PC-9 (cell line): Measurements from ENCODE around the gene PI4KA. TPM values are rescaled to one million over a fixed set of nuclear protein-coding genes. Genes with fewer than 3 reads are reported as not detected.

Experiments used
- BruUV-seq: library from RNA; stranded (reverse); fragments of 400-500 nt; replicated peaks from 2 replicates; lab custom pipeline; 2021; lab: Mats Ljungman, UMichigan
- CTCF ChIA-PET: fragments of 300-600 bp; sonication (Branson Sonifier 250); formaldehyde crosslinking; loops from one replicate; lab custom pipeline; 2022; ENCODE audit warnings: antibody characterized with exemption; lab: Charles Lee
- POLR2A ChIA-PET: fragments of 300-600 bp; sonication (Branson Sonifier 250); formaldehyde crosslinking; loops from one replicate; lab custom pipeline; 2022; ENCODE audit warnings: antibody characterized with exemption; ENCODE audit not compliant: unreplicated experiment; lab: Charles Lee
- DNase-seq, 2 experiments: peaks; one replicate each; pipeline versions ENCODE4 v3.0.0 to v3.0.0-alpha.2; 2015 to 2022; ENCODE audit warnings: mixed read lengths in 1 of 2
- H2AFZ ChIP-seq: fragments of 200-600 bp; sonication (generic); 2 replicates; pipeline ENCODE4 v1.8.1; 2017; ENCODE audit warnings: antibody characterized with exemption
- H3F3A ChIP-seq: fragments of 200-600 bp; sonication (generic); 2 replicates; pipeline ENCODE4 v1.8.1; 2017; ENCODE audit warnings: antibody characterized with exemption, mild to moderate bottlenecking, low read depth; ENCODE audit not compliant: insufficient read depth
- H3K27ac ChIP-seq: fragments of 200-600 bp; sonication (generic); 2 replicates; pipeline ENCODE4 v1.6.1; 2016; ENCODE audit warnings: mixed run types
- H3K27me3 ChIP-seq: fragments of 200-600 bp; sonication (generic); 2 replicates; pipeline ENCODE4 v1.6.1; 2016; ENCODE audit warnings: low read depth, mixed run types; ENCODE audit not compliant: insufficient read depth
- H3K36me3 ChIP-seq: fragments of 200-600 bp; sonication (generic); 2 replicates; pipeline ENCODE4 v1.6.1; 2016; ENCODE audit warnings: low read depth, mixed run types
- H3K4me1 ChIP-seq: fragments of 200-600 bp; sonication (generic); replicated peaks from 2 replicates; pipeline ENCODE4 v1.6.1; 2016; ENCODE audit warnings: mixed run types; ENCODE audit not compliant: insufficient read depth
- H3K4me2 ChIP-seq: fragments of 200-600 bp; sonication (generic); 2 replicates; pipeline ENCODE4 v1.6.1; 2017; ENCODE audit warnings: mixed run types
- H3K4me3 ChIP-seq: fragments of 200-600 bp; sonication (generic); 2 replicates; pipeline ENCODE4 v1.6.1; 2016; ENCODE audit warnings: mixed run types
- H3K79me2 ChIP-seq: fragments of 200-600 bp; sonication (generic); 2 replicates; pipeline ENCODE4 v1.6.1; 2017; ENCODE audit warnings: low read depth, mixed run types
- H3K9me2 ChIP-seq: fragments of 200-600 bp; sonication (generic); 2 replicates; pipeline ENCODE4 v1.8.1; 2017; ENCODE audit warnings: mild to moderate bottlenecking; ENCODE audit not compliant: insufficient read depth
- H3K9me3 ChIP-seq: fragments of 200-600 bp; sonication (generic); 2 replicates; pipeline ENCODE4 v1.8.1; 2016; ENCODE audit warnings: low read depth; ENCODE audit not compliant: insufficient read depth
- H4K20me1 ChIP-seq: fragments of 200-600 bp; sonication (generic); 2 replicates; pipeline ENCODE4 v1.8.1; 2017; ENCODE audit not compliant: insufficient read depth
- CTCF ChIP-seq: fragments of 200-600 bp; sonication (generic); conservative IDR thresholded peaks from 2 replicates; pipeline ENCODE4 v1.6.1; 2017; ENCODE audit warnings: mixed run types, antibody characterized with exemption, mild to moderate bottlenecking, moderate library complexity
- EZH2 ChIP-seq: fragments of 200-600 bp; sonication (generic); IDR thresholded peaks from 2 replicates; pipeline ENCODE4 v1.8.0; 2017; ENCODE audit warnings: antibody characterized with exemption, low read depth
- intact Hi-C: fragments of 100-400 bp; cut with micrococcal nuclease; formaldehyde crosslinking; loops from one replicate; pipeline ENCODE4 v1.10.0; 2022; ENCODE audit not compliant: unreplicated experiment
- total RNA-seq: library from RNA; stranded (reverse); gene quantifications from 2 replicates; pipeline ENCODE4 v1.2.3, GENCODE V29; 2021

The PI4KA gene
- total RNA-seq, 1 experiment from 2014 or later, result 27.9 TPM

DNA sequence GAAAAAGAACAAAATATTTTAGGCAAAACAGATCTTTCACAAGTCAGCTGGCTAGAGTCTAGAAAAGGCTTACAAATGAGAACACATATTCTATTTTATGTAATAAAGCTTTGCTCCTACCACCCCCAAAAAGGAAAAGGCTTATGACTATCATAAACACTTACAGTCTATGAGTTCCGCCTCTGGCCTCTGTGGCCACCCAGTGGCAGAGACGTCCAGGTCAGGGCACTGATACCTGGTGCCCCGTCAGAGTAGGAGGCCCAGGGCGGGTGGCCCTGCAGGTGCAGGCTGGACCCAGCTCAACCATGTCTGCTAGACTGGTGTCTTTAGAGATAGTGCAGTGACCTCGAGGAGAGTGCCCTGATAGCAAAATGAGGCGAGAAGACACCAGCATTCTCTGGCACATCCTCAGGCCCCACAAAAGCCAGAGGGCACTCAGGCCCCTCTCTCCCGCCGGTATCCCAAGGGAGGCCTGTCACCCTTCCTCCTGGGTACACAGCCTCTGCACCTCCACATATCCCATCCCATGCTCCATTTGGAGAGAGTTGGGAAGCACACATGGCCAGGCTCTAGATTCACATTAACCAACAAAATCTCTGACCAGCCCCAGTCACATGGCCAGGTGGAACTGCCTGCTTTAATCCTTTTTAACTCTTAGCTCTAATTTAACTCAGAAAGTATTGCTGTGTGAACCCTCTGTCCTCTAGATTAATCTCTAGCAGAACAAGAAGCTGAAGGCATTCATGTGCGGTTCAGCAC, 112.0 kb downstream of the PI4KA start:
- intact Hi-C loops, result no loop called here
- CTCF ChIA-PET, result no interaction called here
- H3F3A ChIP-seq, result no peaks in the 10 kb centered on the region
- H4K20me1 ChIP-seq, result no peaks in the 10 kb centered on the region
- no peak overlapping the region for H3K4me2 ChIP-seq
- H3K9me2 ChIP-seq, result no peaks in the 10 kb centered on the region
- no peaks in the 10 kb centered on the region for H3K4me1 ChIP-seq
- POLR2A ChIA-PET, result no interaction called here
- H3K9me3 ChIP-seq, result no peaks in the 10 kb centered on the region
- H3K79me2 ChIP-seq, result no peaks in the 10 kb centered on the region
- H3K36me3 ChIP-seq, result no peaks in the 10 kb centered on the region
- H3K4me3 ChIP-seq, result no peak overlapping the region
- H2AFZ ChIP-seq, result no peak overlapping the region
- TF ChIP-seq EZH2 (no peak), CTCF (no peak)
- no peak for DNase-seq
- BruUV-seq, result no TSS peak
- H3K27me3 ChIP-seq, result no peaks in the 10 kb centered on the region
- H3K27ac ChIP-seq, result no peak overlapping the region

DNA sequence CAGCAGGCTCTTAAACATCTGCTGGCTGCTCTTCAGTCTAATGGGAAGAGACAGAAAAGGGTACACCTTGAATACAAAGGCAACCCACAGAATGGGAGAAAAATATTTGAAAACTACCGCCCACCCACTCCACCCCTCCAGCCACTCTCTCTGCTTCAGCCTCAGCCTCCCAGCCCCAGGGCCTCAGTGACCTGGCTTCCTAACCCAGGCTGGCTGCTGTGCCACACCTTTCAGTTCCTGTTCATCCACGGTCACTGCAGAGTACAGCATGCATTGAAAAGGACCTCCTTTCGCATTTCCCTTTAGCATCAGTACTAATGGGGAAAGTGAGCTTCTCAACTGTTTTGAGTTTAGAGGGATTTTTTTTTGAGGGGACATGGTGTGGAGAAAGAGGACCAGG, 113.5 kb downstream of the PI4KA start:
- no peaks in the 10 kb centered on the region for H3K27me3 ChIP-seq
- no TSS peak for BruUV-seq
- H4K20me1 ChIP-seq, result no peaks in the 10 kb centered on the region
- no peaks in the 10 kb centered on the region for H3K9me2 ChIP-seq
- intact Hi-C loops, result no loop called here
- ChIA-PET POLR2A (no interaction called here), CTCF (interaction anchor here (0.6 kb wide), 1 partner anchor 960 kb away, joined by 3 read pairs; no protein-coding TSS in a partner anchor)
- H2AFZ ChIP-seq, result no peak overlapping the region
- no peak for TF ChIP-seq CTCF
- no peak for DNase-seq
- no peaks in the 10 kb centered on the region for H3K79me2 ChIP-seq
- H3K9me3 ChIP-seq, result 0 out of 2 replicates have a peak, but pooled peaks cover 3% of the 10 kb centered on the region
- H3K36me3 ChIP-seq, result no peaks in the 10 kb centered on the region
- no peak overlapping the region for H3K4me2 ChIP-seq
- H3K4me3 ChIP-seq, result no peak overlapping the region
- no peaks in the 10 kb centered on the region for H3F3A ChIP-seq
- no peaks in the 10 kb centered on the region for H3K4me1 ChIP-seq
- no peak overlapping the region for H3K27ac ChIP-seq

GRCh38 chr22:20744456-20744855, 114.2 kb downstream of the PI4KA start:
- intact Hi-C loops, result no loop called here
- no peak overlapping the region for H2AFZ ChIP-seq
- TF ChIP-seq CTCF (no peak), EZH2 (no peak)
- 0 out of 2 replicates have a peak, but pooled peaks cover 3% of the 10 kb centered on the region for H3K9me3 ChIP-seq
- no peak overlapping the region for H3K27ac ChIP-seq
- H3K9me2 ChIP-seq, result no peaks in the 10 kb centered on the region
- H3F3A ChIP-seq, result no peaks in the 10 kb centered on the region
- no peak overlapping the region for H3K4me3 ChIP-seq
- H3K4me1 ChIP-seq, result no peaks in the 10 kb centered on the region
- H3K27me3 ChIP-seq, result no peaks in the 10 kb centered on the region
- CTCF ChIA-PET, result interaction anchor here (0.6 kb wide), 1 partner anchor 961 kb away, joined by 3 read pairs; no protein-coding TSS in a partner anchor
- no peak overlapping the region for H3K4me2 ChIP-seq
- no TSS peak for BruUV-seq
- H4K20me1 ChIP-seq, result no peaks in the 10 kb centered on the region
- no peaks in the 10 kb centered on the region for H3K79me2 ChIP-seq
- DNase-seq, result no peak
- POLR2A ChIA-PET, result no interaction called here
- no peaks in the 10 kb centered on the region for H3K36me3 ChIP-seq
